ENCODE measurements around the gene WDR33.

WDR33 gene

GRCh38 chr2:127653421-127654083 lies 157.4 kb downstream of the WDR33 start:
- no peak for DNase-seq

DNA sequence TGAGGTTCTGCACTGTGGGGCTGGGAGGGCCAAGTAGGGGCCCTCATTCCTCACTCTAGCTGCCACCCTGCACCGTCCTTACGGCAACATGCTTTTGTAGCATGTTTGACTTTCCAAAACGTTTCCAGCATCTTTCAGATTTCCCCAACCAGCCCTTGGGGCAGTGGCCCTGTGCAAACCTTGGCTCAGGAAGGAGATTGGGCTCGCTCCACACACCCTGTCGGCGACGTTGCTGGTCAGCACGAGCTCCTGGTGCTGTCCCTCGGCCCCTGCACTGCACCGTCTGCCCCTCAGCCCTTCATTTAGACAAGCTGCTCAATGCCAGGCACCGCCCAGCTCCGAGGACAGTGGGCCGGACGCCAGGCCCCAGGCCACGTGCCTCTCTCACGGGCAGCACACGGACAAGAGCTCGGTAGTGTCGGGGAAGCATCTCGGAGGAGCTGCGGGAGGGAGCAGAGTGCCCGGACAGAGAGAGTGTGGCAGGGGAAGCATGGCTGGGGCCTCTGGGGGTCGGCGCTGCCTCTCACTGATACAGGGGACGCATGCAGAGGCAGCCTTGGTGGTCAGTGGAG lies 158.1 kb downstream of the WDR33 start:
- DNase-seq = no peak

DNA sequence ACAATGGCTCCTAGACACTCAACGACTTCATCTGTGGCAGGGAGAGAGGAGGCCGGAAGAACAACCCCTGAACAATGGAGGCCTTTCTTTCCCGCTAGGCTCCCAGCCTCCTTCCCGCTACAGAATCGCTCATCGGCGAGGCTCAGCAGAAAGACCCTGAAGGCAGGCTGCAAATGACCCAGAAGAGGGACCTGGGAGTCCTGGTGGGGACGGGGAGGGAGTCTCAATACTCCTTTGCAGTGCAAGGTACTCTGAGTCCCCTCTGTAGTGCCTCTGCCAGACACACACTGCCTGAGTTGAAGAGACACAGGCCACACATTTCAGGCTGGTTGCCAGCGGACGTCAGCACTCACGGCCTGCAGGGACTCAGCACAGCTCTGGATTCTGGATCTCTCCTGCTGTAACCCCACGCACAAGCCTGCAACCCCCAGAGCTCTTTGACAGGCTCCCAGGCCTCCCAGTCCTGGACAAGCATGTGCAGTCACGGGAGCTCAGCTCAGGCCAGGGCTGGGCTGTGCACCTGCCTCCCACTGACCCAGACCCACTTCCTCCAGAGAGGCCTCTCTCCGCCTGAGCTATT lies 158.9 kb downstream of the WDR33 start:
- no peak for DNase-seq

- DNase-seq = no peak
These were observed 159.6 kb downstream of the WDR33 start for GRCh38 chr2:127651381-127651809.
